Endothelial cell of umbilical vein (primary cell): ENCODE data around the gene ANP32A. TPM values are rescaled to one million over a fixed set of nuclear protein-coding genes. Genes with fewer than 3 reads are reported as not detected.

ENCODE experiments used
- BruUV-seq: library from RNA; stranded (reverse); fragments of 400-500 nt; replicated peaks from 2 replicates; lab custom pipeline; 2021; lab: Mats Ljungman, UMichigan
- CTCF ChIA-PET: fragments of 300-600, 350-600 bp; sonication (Branson Sonifier 250); formaldehyde crosslinking; loops from one replicate; lab custom pipeline; 2021; ENCODE audit warnings: antibody characterized with exemption, inconsistent platforms; lab: Charles Lee
- POLR2A ChIA-PET: fragments of 300-600, 350-600 bp; sonication (Branson Sonifier 250); formaldehyde crosslinking; loops from one replicate; lab custom pipeline; 2021; ENCODE audit warnings: antibody characterized with exemption, inconsistent platforms; lab: Charles Lee
- DNase-seq: peaks from one replicate; pipeline ENCODE4 v3.0.0-alpha.2; 2011; ENCODE audit warnings: low read depth, low spot score
- FAIRE-seq: peaks from 2 replicates; lab custom pipeline; 2011; peaks lifted over from hg19 to GRCh38; lab: Jason Lieb, UNC
- H2AFZ ChIP-seq: 2 replicates; pipeline ENCODE4 v1.6.0; 2012; ENCODE audit warnings: low read depth, low read length, control low read depth, inconsistent platforms
- H3K27ac ChIP-seq: 2 replicates; pipeline ENCODE4 v1.5.1; 2011; ENCODE audit warnings: low read depth, mild to moderate bottlenecking, control low read depth, low read length, moderate library complexity; ENCODE audit not compliant: insufficient read depth
- H3K27me3 ChIP-seq, 2 experiments: 2 replicates each; pipeline versions ENCODE4 v1.6.0 to v1.6.1; 2011; ENCODE audit warnings: low read length in 2 of 2, mixed read lengths in 1 of 2; ENCODE audit not compliant: control insufficient read depth in 2 of 2, insufficient read depth in 2 of 2
- H3K36me3 ChIP-seq, 2 experiments: 2 replicates in 1 of 2; 3 replicates in 1 of 2; pipeline ENCODE4 v1.5.1; 2011; ENCODE audit warnings: low read length in 2 of 2, mild to moderate bottlenecking in 1 of 2, moderate library complexity in 1 of 2; ENCODE audit not compliant: control insufficient read depth in 2 of 2, insufficient read depth in 2 of 2; ENCODE audit errors: extremely low read depth in 1 of 2
- H3K4me1 ChIP-seq: 3 replicates; pipeline ENCODE4 v1.5.1; 2011; ENCODE audit warnings: mild to moderate bottlenecking, low read length; ENCODE audit not compliant: control insufficient read depth, insufficient read depth; ENCODE audit errors: extremely low read depth
- H3K4me2 ChIP-seq: 2 replicates; pipeline ENCODE4 v1.6.1; 2011; ENCODE audit warnings: low read length, control low read depth, mixed read lengths; ENCODE audit not compliant: insufficient read depth
- H3K4me3 ChIP-seq, 3 experiments: fragments of 200-600 bp in 1 of 3; sonication (generic), shearing (Covaris generic) in 1 of 3; replicated peaks in 1 of 3; 2 replicates each; pipeline ENCODE4 v1.5.1; 2011 to 2016; ENCODE audit warnings: control low read depth in 3 of 3, low read length in 3 of 3, mild to moderate bottlenecking in 2 of 3, inconsistent platforms in 1 of 3, low read depth in 1 of 3, moderate library complexity in 1 of 3; ENCODE audit not compliant: insufficient read depth in 1 of 3
- H3K79me2 ChIP-seq: 2 replicates; pipeline ENCODE4 v1.6.0; 2012; ENCODE audit warnings: low read length, inconsistent platforms; ENCODE audit not compliant: control insufficient read depth, insufficient read depth
- H3K9ac ChIP-seq: replicated peaks from 2 replicates; pipeline ENCODE3; 2011; ENCODE audit warnings: low read length, control low read depth; ENCODE audit not compliant: insufficient read depth; ENCODE audit errors: extremely low read depth
- H3K9me1 ChIP-seq: replicated peaks from 3 replicates; pipeline ENCODE4 v1.6.0; 2011; ENCODE audit warnings: mild to moderate bottlenecking, low read length; ENCODE audit not compliant: control insufficient read depth, insufficient read depth; ENCODE audit errors: extremely low read depth
- H3K9me3 ChIP-seq: replicated peaks from 2 replicates; pipeline ENCODE4 v1.5.1; 2012; ENCODE audit warnings: low read length, inconsistent platforms; ENCODE audit not compliant: control insufficient read depth, insufficient read depth
- H4K20me1 ChIP-seq: replicated peaks from 2 replicates; pipeline ENCODE3; 2011; ENCODE audit warnings: mild to moderate bottlenecking, low read length; ENCODE audit not compliant: control insufficient read depth, insufficient read depth; ENCODE audit errors: extremely low read depth
- EZH2 ChIP-seq: IDR thresholded peaks from 2 replicates; pipeline ENCODE4 v1.6.1; 2012; ENCODE audit warnings: borderline replicate concordance, low read depth, mild to moderate bottlenecking, moderate library complexity, low read length, inconsistent platforms; ENCODE audit not compliant: severe bottlenecking
- FOS ChIP-seq: IDR thresholded peaks from 2 replicates; pipeline ENCODE4 v1.6.1; 2011; ENCODE audit warnings: mild to moderate bottlenecking, low read length, moderate library complexity, borderline replicate concordance; ENCODE audit not compliant: insufficient read depth
- GATA2 ChIP-seq: IDR thresholded peaks from 2 replicates; pipeline ENCODE4 v1.7.0; 2011; ENCODE audit warnings: low read depth, mild to moderate bottlenecking, moderate library complexity, mixed read lengths, low read length; ENCODE audit not compliant: insufficient read length, insufficient read depth
- JUN ChIP-seq: IDR thresholded peaks from 2 replicates; pipeline ENCODE4 v1.6.1; 2011; ENCODE audit warnings: borderline replicate concordance, low read depth; ENCODE audit not compliant: insufficient read length, insufficient read depth
- MYC ChIP-seq: IDR thresholded peaks from one replicate; pipeline ENCODE4 v1.6.1; 2011; ENCODE audit warnings: mild to moderate bottlenecking, low read depth, low read length
- POLR2A ChIP-seq: IDR thresholded peaks from 2 replicates; pipeline ENCODE4 v1.6.1; 2012; ENCODE audit warnings: low read depth, mild to moderate bottlenecking, control low read depth, low read length
- POLR2AphosphoS5 ChIP-seq: IDR thresholded peaks from 2 replicates; pipeline ENCODE4 v1.6.1; 2012; ENCODE audit warnings: low read depth, mild to moderate bottlenecking, control low read depth, low read length, moderate library complexity; ENCODE audit not compliant: insufficient read depth
- dilution Hi-C: fragments of 300-500 bp; cut with MboI; formaldehyde crosslinking; loops from one replicate; pipeline ENCODE4 v1.15.0; 2019; ENCODE audit warnings: low sequenced_read_pairs; ENCODE audit not compliant: extremely low pct_ligation_motif_present
- intact Hi-C: fragments of 100-400 bp; cut with micrococcal nuclease; formaldehyde crosslinking; loops from one replicate; pipeline ENCODE4 v1.10.0; 2022
- polyA plus RNA-seq, 4 experiments: library from polyadenylated mRNA; depleted of rRNA in 3 of 4; stranded (reverse) in 3 of 4; unstranded in 1 of 4; fragments of >200 nt; gene quantifications; 2 replicates each; pipeline versions ENCODE4 v1.2.1 to v1.2.3, GENCODE V29; 2011 to 2012; ENCODE audit warnings: missing spikeins in 1 of 4
- total RNA-seq: library from RNA; stranded (reverse); gene quantifications from 2 replicates; pipeline ENCODE4 v1.2.3, GENCODE V29; 2021
- TF ChIP-seq, protein P1 (sequence below), 2 donors: IDR thresholded peaks; 1 replicate in 1 of 2; 2 replicates in 1 of 2; pipeline ENCODE4 v1.5.1; 2011; ENCODE audit warnings: low read length in 2 of 2, mild to moderate bottlenecking in 2 of 2, moderate library complexity in 2 of 2, control low read depth in 1 of 2, inconsistent platforms in 1 of 2, low read depth in 1 of 2; ENCODE audit not compliant: insufficient read depth in 1 of 2; ENCODE audit errors: extremely low read depth in 1 of 2
- TF ChIP-seq, protein P2 (sequence below): IDR thresholded peaks from 2 replicates; pipeline ENCODE4 v1.6.1; 2011; ENCODE audit not compliant: insufficient read depth, insufficient read length

ANP32A gene
- total and polyA plus RNA-seq, 2 donors (not counting 3 experiments of a cell fraction or from before 2014, with no cell fraction given): 37.9 to 169 TPM

DNA sequence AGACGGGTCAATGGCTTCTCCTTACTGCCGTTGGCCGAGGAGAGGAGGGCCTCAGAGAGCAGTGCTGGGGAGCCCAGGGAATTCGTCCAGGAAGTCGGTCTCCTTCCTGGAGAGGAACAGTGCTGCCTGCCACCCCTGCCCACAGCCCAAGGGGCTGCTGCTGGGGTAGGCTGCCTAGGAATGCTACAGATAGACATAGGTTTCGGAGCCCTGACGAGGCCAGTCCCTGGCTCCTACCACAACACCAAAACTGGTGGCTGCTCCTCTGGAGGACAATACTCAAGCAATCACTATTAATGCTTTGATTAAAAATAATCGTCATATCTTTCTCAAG lies 30.5 kb downstream of the ANP32A start:
- Histone ChIP-seq H3K36me3 (peaks cover 5 to 13% of the 10 kb centered on the region in 2 experiments), H3K27me3 (no peaks in the 10 kb centered on the region), H2AFZ (no peak overlapping the region), H3K4me2 (no peak overlapping the region), H3K79me2 (peaks cover 58% of the 10 kb centered on the region), H4K20me1 (no peaks in the 10 kb centered on the region), H3K9me1 (no peaks in the 10 kb centered on the region), H3K4me3 (no peak overlapping the region), H3K4me1 (peaks cover 20% of the 10 kb centered on the region), H3K27ac (no peak overlapping the region), H3K9ac (no peak overlapping the region), H3K9me3 (no peaks in the 10 kb centered on the region)
- POLR2A ChIA-PET: no interaction called here
- BruUV-seq: no TSS peak
- dilution Hi-C loops: no loop called here
- FAIRE-seq: peak; percentile 73
- TF ChIP-seq JUN: no peak
- TF ChIP-seq FOS: no peak
- TF ChIP-seq POLR2A: no peak
- no peak for TF ChIP-seq EZH2
- no peak for TF ChIP-seq POLR2AphosphoS5
- no peak for TF ChIP-seq MYC
- no peak for TF ChIP-seq GATA2
- TF ChIP-seq, protein P1, sequence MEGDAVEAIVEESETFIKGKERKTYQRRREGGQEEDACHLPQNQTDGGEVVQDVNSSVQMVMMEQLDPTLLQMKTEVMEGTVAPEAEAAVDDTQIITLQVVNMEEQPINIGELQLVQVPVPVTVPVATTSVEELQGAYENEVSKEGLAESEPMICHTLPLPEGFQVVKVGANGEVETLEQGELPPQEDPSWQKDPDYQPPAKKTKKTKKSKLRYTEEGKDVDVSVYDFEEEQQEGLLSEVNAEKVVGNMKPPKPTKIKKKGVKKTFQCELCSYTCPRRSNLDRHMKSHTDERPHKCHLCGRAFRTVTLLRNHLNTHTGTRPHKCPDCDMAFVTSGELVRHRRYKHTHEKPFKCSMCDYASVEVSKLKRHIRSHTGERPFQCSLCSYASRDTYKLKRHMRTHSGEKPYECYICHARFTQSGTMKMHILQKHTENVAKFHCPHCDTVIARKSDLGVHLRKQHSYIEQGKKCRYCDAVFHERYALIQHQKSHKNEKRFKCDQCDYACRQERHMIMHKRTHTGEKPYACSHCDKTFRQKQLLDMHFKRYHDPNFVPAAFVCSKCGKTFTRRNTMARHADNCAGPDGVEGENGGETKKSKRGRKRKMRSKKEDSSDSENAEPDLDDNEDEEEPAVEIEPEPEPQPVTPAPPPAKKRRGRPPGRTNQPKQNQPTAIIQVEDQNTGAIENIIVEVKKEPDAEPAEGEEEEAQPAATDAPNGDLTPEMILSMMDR (IDR thresholded peaks at IDR 0.05; ENCODE audit: extremely low read depth in 1 of 2, insufficient read depth in 1 of 2, low read depth in 1 of 2, low read length in 2 of 2): no peak
- TF ChIP-seq, protein P2, sequence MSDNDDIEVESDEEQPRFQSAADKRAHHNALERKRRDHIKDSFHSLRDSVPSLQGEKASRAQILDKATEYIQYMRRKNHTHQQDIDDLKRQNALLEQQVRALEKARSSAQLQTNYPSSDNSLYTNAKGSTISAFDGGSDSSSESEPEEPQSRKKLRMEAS: no peak
- intact Hi-C loops: no loop called here
- CTCF ChIA-PET: no interaction called here
- no peak for DNase-seq
